Measurements from ENCODE around the gene P2RY14.

GRCh38 chr3:151203051-151203420 lies 75.3 kb downstream of the P2RY14 start, which contains the start of gene GPR171:
- TF ChIP-seq CTCF (conservative IDR thresholded peaks at IDR 0.05 in 1 of 2, IDR thresholded peaks at IDR 0.05 in 1 of 2; ENCODE audit: low read depth in 1 of 2, low read length in 2 of 2) (no peak), EZH2 (IDR thresholded peaks at IDR 0.05; ENCODE audit: low read length, missing control alignments) (no peak)

Measured in fibroblast of lung (primary cell).